NCI-H2196 treated with DMSO at 0.1 percent for 48 hours (cell line): Measurements from ENCODE around the gene SCEL.
"Not testable (repeated sequence)": the region's sequence is repeated elsewhere in the genome, so short reads cannot be mapped to it uniquely, and the experiment has no call there.

ENCODE experiments used
- DNase-seq: peaks from one replicate; lab custom pipeline; 2025; ENCODE audit not compliant: unreplicated experiment; lab: John Stamatoyannopoulos, UW

SCEL gene

GRCh38 chr13:77660841-77661250 lies 125.3 kb downstream of the SCEL start:
- DNase-seq, result no peak

- not testable (repeated sequence) for DNase-seq
Measured at GRCh38 chr13:77662301-77662700, 126.8 kb downstream of the SCEL start.

DNA sequence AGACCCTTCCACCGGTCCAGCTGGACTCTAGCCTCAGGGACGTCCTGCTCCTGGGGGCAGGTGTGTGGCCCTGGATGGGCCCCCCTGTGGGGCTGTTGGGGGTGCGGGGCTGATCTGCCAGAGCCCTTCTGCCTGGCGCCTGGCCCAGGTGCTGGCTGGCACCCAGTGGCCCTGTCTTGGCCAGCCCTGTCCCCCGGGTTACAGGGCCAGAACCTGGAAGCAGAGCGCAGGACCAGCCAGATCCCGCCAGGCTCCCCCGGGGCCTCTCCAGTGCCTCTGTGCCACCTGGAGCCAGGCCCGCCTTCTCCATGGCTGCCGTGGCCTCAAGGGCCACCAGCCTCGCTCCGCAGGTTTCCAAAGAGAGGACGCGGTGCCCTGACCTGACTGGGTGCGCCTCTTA lies 127.3 kb downstream of the SCEL start:
- DNase-seq, result not testable (repeated sequence)

DNA sequence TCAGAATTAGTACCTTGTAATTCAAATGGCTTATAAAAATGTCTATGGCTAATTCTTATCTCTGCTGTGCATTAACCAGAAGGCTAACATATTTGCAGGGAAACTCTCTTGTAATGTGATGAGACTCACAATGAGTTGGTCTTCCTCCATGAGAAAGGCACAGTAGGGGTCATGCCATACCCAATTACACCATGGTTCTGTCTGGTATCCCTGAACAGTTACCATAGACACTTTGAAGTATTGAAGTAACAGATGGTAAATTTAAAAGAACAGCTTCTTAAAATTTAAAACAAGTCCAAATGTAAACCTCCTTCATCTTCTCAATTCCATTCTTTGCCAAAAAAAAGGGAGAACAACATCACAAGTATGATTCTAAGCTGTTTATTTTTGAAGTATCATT lies 139.3 kb downstream of the SCEL start:
- no peak for DNase-seq

DNA sequence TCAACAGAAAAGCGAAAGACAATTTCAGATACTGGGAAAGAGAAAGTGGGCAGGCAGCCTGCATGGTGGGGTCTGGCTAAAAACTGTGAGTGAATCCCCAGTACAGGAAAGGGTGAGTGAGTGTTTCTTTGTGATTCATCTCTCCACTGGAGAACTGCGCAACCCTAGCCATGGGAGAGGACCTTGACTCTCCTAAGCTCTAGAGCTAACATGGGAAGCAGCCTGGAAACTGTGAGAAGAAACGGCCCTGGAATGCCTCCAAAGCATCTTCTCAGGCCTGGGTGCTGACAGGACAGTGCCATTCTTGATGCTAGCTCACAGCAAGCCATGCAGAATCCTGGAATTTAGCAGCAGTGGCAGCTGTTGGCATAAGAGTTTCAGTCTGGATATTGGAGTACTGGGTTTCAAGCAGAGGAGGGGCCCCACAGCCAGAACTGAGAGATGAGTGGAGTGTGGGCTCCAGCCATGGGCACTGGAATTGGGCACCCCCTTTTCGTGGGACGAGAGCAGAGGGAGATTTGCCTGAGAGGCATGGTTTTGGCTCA lies 143.3 kb downstream of the SCEL start:
- no peak for DNase-seq

DNA sequence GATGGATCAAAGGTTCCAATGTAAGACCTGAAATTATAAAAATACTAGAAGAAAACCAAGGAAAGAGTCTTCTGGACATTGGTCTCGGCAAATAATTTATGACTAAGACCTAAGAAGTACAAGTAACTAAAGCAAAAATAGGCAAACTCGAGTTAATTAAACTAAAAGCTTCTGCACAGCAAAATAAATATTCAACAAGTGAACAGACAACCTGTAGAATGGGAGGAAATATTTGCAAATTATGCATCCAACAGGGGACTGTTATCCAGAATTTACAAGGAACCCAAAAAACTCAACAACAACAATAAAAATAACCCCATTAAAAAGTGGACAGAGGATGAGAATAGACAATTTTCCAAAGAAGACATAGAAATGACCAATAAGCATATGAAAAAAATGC lies 152.3 kb downstream of the SCEL start:
- no peak for DNase-seq

GRCh38 chr13:77691871-77692270 lies 156.4 kb downstream of the SCEL start:
- no peak for DNase-seq

DNA sequence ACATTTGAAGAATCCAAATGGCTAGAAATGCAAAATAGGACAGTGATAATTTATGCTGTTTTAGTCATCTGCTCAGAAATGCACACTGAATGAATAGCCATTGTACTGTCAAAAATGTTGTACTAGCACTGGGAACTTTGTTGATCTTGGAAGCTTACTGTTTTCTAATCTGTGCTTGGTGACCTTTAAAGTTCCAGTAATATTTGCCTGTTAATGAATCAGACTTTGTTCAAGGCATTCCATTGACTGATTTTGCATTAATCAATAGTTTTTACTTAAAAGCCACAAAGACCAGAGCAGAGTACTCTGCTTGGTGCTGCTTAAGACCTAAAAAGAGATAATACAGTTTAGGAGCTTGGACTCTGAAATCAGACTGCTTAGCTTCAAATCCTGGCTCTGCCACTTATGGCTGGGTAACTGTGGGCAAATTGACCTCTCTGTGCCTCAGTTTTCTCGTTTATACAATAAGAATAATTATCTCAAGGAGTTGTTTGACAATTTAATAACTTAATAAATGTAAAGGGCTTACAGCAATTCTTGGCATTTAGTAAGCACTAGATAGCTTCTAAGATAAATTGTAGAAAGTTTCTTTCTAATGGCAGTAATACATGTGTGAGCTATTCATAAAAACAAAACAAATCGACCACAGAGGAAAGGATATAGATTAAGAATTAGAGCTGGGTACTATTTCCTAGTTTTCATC lies 157.4 kb downstream of the SCEL start:
- DNase-seq, result no peak

GRCh38 chr13:77693449-77693940 lies 158.0 kb downstream of the SCEL start:
- no peak for DNase-seq
